NCI-H2171 (cell line): ENCODE measurements around the gene CCPG1.

Experiments
- DNase-seq: peaks from one replicate; lab custom pipeline; 2025; lab: John Stamatoyannopoulos, UW

The CCPG1 gene

GRCh38 chr15:55318588-55319494, 89.3 kb downstream of the CCPG1 start, which contains the start of the genes PIGB and PIGBOS1:
TSS of gene PIGB (plus strand) at chr15:55319222. CDS start at chr15:55319251, 29 bp downstream.
TSS of gene PIGBOS1 (minus strand) at chr15:55319123. CDS start at chr15:55317792, 1,331 bp downstream.
- DNase-seq = peak; percentile 76
